ENCODE measurements around the gene TDRD9. TPM values are rescaled to one million over a fixed set of nuclear protein-coding genes. Genes with fewer than 3 reads are reported as not detected.

The TDRD9 gene, protein sequence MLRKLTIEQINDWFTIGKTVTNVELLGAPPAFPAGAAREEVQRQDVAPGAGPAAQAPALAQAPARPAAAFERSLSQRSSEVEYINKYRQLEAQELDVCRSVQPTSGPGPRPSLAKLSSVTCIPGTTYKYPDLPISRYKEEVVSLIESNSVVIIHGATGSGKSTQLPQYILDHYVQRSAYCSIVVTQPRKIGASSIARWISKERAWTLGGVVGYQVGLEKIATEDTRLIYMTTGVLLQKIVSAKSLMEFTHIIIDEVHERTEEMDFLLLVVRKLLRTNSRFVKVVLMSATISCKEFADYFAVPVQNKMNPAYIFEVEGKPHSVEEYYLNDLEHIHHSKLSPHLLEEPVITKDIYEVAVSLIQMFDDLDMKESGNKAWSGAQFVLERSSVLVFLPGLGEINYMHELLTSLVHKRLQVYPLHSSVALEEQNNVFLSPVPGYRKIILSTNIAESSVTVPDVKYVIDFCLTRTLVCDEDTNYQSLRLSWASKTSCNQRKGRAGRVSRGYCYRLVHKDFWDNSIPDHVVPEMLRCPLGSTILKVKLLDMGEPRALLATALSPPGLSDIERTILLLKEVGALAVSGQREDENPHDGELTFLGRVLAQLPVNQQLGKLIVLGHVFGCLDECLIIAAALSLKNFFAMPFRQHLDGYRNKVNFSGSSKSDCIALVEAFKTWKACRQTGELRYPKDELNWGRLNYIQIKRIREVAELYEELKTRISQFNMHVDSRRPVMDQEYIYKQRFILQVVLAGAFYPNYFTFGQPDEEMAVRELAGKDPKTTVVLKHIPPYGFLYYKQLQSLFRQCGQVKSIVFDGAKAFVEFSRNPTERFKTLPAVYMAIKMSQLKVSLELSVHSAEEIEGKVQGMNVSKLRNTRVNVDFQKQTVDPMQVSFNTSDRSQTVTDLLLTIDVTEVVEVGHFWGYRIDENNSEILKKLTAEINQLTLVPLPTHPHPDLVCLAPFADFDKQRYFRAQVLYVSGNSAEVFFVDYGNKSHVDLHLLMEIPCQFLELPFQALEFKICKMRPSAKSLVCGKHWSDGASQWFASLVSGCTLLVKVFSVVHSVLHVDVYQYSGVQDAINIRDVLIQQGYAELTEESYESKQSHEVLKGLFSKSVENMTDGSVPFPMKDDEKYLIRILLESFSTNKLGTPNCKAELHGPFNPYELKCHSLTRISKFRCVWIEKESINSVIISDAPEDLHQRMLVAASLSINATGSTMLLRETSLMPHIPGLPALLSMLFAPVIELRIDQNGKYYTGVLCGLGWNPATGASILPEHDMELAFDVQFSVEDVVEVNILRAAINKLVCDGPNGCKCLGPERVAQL (N-terminal part only)
- total RNA-seq, result 10 to 100 TPM in 1 of 2 donors, 1 to 10 TPM in 1; 8.6 to 20.8 TPM

DNA sequence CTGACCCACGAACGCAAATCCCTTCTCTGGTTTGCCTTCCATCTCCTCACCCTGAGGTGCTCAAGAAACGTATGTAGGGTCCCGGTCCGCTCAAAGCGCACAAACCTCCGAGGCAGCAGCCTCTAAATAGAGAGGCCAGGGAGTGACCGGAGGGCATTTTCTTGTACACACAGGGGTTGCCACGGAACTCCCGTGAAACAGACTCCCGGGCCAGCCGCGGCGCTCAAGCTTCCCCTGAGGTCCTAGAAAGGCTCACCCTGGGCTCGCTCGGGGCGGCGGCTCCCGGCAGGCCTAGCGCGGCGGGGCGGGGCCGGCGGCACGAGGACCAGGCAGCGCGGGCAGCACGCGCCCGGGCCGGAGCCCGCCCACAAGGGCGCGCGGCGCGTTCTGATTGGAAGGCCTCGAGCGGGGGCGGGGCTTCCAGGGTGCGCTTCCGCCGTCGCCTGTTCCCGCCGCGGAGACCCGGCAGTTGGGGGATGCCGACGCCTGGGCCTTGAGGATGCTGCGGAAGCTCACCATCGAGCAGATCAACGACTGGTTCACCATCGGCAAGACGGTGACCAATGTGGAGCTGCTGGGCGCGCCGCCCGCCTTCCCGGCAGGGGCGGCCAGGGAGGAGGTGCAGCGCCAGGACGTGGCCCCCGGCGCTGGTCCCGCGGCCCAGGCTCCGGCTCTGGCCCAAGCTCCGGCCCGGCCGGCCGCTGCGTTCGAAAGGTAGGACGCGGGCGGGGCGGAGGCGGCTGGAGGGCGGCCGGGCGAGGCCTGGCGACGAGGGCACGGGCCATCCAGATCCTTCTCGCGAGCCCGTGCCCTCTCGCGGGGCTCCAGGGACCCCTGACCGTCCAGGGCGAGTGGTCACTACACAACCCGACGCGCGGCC, at the start of gene TDRD9:
Gene TDRD9 (plus strand): TSS at position 446 of the 880 bp plus-strand sequence. CDS start 54 bp downstream, at position 500.
- Histone ChIP-seq H3K27me3 (no peaks in the 10 kb centered on the region), H3K36me3 (no peaks in the 10 kb centered on the region), H3K9me3 (no peaks in the 10 kb centered on the region), H3K4me1 (peaks cover 0 to 4% of the 10 kb centered on the region in 2 donors), H3K27ac (no peak within 1 kb of the TSS), H3K4me3 (no peak within 1 kb of the TSS)
- DNase-seq (ENCODE audit: low spot score), result no peak
- TF ChIP-seq, protein P1, sequence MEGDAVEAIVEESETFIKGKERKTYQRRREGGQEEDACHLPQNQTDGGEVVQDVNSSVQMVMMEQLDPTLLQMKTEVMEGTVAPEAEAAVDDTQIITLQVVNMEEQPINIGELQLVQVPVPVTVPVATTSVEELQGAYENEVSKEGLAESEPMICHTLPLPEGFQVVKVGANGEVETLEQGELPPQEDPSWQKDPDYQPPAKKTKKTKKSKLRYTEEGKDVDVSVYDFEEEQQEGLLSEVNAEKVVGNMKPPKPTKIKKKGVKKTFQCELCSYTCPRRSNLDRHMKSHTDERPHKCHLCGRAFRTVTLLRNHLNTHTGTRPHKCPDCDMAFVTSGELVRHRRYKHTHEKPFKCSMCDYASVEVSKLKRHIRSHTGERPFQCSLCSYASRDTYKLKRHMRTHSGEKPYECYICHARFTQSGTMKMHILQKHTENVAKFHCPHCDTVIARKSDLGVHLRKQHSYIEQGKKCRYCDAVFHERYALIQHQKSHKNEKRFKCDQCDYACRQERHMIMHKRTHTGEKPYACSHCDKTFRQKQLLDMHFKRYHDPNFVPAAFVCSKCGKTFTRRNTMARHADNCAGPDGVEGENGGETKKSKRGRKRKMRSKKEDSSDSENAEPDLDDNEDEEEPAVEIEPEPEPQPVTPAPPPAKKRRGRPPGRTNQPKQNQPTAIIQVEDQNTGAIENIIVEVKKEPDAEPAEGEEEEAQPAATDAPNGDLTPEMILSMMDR (IDR thresholded peaks at IDR 0.05), result no peak

DNA sequence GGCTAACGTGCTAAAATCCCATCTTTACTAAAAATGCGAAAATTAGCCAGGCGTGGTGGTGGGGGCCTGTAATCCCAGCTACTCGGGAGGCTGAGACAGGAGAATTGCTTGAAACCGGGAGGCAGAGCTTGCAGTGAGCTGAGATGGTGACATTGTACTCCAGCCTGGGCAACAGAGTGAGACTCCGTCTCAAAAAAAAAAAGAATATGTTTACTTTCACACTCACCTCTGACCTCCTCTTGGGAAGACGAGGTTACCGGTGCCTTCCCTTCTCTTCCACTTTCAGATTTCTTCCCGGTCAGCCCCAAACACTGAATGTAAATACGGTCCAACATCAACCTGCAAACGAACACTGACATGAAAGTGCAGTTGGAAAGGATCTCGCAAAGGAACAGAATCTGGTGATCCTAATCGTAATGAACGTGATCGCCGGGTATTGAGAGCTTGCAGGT, 49.1 kb upstream of the TDRD9 start:
- no peak overlapping the region for H3K4me3 ChIP-seq
- H3K4me1 ChIP-seq, result peaks cover 0 to 39% of the 10 kb centered on the region in 2 donors
- no peaks in the 10 kb centered on the region for H3K9me3 ChIP-seq
- no peaks in the 10 kb centered on the region for H3K27me3 ChIP-seq
- TF ChIP-seq, protein P1 (IDR thresholded peaks at IDR 0.05), result no peak
- H3K27ac ChIP-seq, result peak overlapping the region; percentile 85 to 87
- DNase-seq (ENCODE audit: low spot score), result no peak
- no peaks in the 10 kb centered on the region for H3K36me3 ChIP-seq

DNA sequence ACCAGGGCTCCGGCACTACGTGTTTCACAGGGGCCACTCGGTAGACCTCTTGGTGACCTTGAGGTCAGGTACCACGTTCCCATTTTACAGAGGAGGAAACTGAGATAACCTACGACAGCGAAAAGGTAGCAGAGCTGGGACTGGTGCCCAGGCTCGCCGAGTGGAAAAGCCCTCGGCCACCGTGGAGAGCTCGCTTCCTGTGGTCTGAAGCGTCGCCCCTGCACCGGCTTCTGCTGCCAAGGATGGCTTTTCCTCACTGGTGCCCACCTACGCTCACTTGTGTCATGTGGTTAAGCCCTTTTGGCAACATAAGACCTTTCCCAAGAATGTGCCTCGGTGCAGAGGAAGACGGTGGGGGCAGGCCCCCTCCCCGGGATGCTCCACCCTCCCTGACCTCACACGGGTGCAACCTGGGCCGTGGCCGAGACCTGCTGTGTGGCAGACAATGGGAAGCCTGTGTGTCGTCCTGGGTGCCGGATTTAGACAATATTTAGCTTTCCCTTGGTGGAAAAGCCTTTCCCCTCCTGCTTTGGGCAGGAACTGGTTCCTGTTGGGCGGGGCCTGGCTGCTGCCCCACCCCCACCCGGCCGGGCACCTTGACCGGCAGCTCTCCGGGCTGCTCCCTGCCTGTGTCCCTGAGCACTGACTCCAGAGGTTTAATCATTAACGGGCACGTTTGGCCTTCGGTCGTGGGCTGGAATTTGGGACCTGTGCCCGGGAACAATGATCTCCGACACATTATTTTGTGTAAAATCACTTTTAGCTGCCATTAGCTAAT, 48.5 kb upstream of the TDRD9 start:
- peak overlapping the region in 1 of 2 donors; percentile 34 for H3K4me3 ChIP-seq
- TF ChIP-seq, protein P1 (IDR thresholded peaks at IDR 0.05), result no peak
- H3K9me3 ChIP-seq, result no peaks in the 10 kb centered on the region
- peaks cover 0 to 39% of the 10 kb centered on the region in 2 donors for H3K4me1 ChIP-seq
- no peaks in the 10 kb centered on the region for H3K36me3 ChIP-seq
- no peaks in the 10 kb centered on the region for H3K27me3 ChIP-seq
- H3K27ac ChIP-seq, result peak overlapping the region; percentile 85 to 87
- DNase-seq (ENCODE audit: low spot score), result no peak

DNA sequence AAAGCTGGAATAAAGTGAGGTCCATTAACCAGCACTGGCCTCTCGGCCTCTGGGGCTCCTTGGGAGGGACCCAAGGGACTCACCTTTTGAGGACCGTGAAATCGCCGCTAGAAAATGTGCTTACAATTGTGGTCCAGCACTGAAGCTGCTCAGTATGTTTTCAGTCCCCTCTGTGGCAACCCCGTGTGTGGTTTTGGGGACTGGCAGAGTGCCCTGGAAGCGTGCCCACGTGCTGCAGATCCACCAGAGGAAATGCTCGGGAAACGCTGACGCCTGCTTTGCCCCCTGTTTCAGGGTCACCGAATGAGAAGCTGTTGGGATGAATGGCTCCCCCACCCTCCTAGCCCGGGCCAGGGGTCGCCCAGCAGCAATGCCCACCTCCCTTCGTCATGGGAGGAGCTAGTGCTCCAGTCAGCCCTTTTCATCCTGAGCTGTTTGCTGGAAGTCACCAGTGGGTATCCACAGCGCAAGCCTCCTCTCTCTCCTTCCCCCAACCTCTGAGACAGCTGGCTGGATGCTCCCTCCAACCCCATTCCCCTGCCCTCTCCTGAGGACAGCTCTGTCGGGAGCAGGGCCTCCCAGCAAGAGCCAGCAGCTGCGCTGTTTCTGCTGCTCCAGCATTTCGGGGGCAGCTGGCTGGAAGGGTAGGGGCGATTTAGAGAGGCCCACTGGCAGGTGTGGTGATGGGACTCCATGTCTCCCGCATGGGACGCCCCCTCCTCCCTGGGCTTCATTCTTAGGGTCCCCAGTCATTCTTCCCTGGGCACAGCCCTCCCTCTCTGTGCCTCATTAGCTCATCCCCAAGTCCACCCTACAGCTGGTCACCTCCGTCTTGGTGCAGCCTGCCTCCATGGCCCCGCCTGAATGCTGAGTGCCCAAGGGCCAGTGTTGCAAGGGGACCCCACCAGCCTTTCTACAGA, 47.6 kb upstream of the TDRD9 start:
- Histone ChIP-seq H3K9me3 (no peaks in the 10 kb centered on the region), H3K27ac (peak overlapping the region; percentile 85 to 87), H3K27me3 (no peaks in the 10 kb centered on the region), H3K4me1 (peaks cover 0 to 39% of the 10 kb centered on the region in 2 donors), H3K36me3 (no peaks in the 10 kb centered on the region), H3K4me3 (peak overlapping the region in 1 of 2 donors; percentile 34)
- TF ChIP-seq, protein P1 (IDR thresholded peaks at IDR 0.05), result no peak
- peak; percentile 83 for DNase-seq (ENCODE audit: low spot score)
